GM23338 (cell line): Measurements from ENCODE around the gene UNC13A. TPM values are rescaled to one million over a fixed set of nuclear protein-coding genes. Genes with fewer than 3 reads are reported as not detected.
"Not testable (repeated sequence)": the region's sequence is repeated elsewhere in the genome, so short reads cannot be mapped to it uniquely, and the experiment has no call there.

Experiments used
- ATAC-seq: fragments of 200-7000 bp; cut with Tn5 transposase; 3 replicates; pipeline ENCODE4 v1.9.1; 2020
- DNase-seq: peaks from one replicate; pipeline ENCODE4 v3.0.0-alpha.2; 2015; ENCODE audit warnings: low spot score
- H2AFZ ChIP-seq: fragments of 200-600 bp; sonication (generic); 2 replicates; pipeline ENCODE4 v1.8.0; 2016; ENCODE audit warnings: antibody characterized with exemption, mild to moderate bottlenecking, moderate library complexity
- H3F3A ChIP-seq: fragments of 200-600 bp; sonication (generic); replicated peaks from 2 replicates; pipeline ENCODE4 v1.8.0; 2017; ENCODE audit warnings: antibody characterized with exemption, mixed run types, low read depth
- H3K27ac ChIP-seq: fragments of 200-600 bp; sonication (generic); 2 replicates; pipeline ENCODE4 v1.6.1; 2016; ENCODE audit warnings: low read depth
- H3K27me3 ChIP-seq: fragments of 200-600 bp; sonication (generic); 2 replicates; pipeline ENCODE4 v1.8.0; 2016; ENCODE audit warnings: mild to moderate bottlenecking, mixed run types, moderate library complexity; ENCODE audit not compliant: insufficient read depth
- H3K36me3 ChIP-seq: fragments of 200-600 bp; sonication (generic); 2 replicates; pipeline ENCODE4 v1.8.0; 2016; ENCODE audit warnings: mild to moderate bottlenecking; ENCODE audit not compliant: insufficient read depth
- H3K4me1 ChIP-seq: fragments of 200-600 bp; sonication (generic); 2 replicates; pipeline ENCODE4 v1.8.0; 2016; ENCODE audit warnings: mild to moderate bottlenecking, moderate library complexity; ENCODE audit not compliant: insufficient read depth
- H3K4me2 ChIP-seq: fragments of 200-600 bp; sonication (generic); 2 replicates; pipeline ENCODE4 v1.7.1; 2017; ENCODE audit warnings: mixed run types
- H3K4me3 ChIP-seq: fragments of 200-600 bp; sonication (generic); 2 replicates; pipeline ENCODE4 v1.6.1; 2016; ENCODE audit warnings: mixed run types
- H3K79me2 ChIP-seq: fragments of 200-600 bp; sonication (generic); replicated peaks from 2 replicates; pipeline ENCODE4 v1.8.0; 2017; ENCODE audit warnings: mild to moderate bottlenecking; ENCODE audit not compliant: insufficient read depth
- H3K9me2 ChIP-seq: fragments of 200-600 bp; sonication (generic); 2 replicates; pipeline ENCODE4 v1.8.0; 2017; ENCODE audit not compliant: insufficient read depth
- H4K20me1 ChIP-seq: fragments of 200-600 bp; sonication (generic); replicated peaks from 2 replicates; pipeline ENCODE4 v1.8.0; 2017; ENCODE audit warnings: mild to moderate bottlenecking; ENCODE audit not compliant: insufficient read depth
- H3K27ac Mint-ChIP-seq: 2 replicates; pipeline ENCODE4 v1.8.0; 2020; ENCODE audit warnings: inconsistent platforms, mild to moderate bottlenecking, moderate library complexity, mixed read lengths
- H3K27me3 Mint-ChIP-seq: 3 replicates; pipeline ENCODE4 v1.8.0; 2022; ENCODE audit warnings: low read depth, mild to moderate bottlenecking, moderate library complexity, mixed read lengths, inconsistent platforms; ENCODE audit not compliant: insufficient read depth, poor library complexity
- H3K36me3 Mint-ChIP-seq: 3 replicates; pipeline ENCODE4 v1.8.0; 2021; ENCODE audit warnings: low read depth, mild to moderate bottlenecking, inconsistent platforms, moderate library complexity, mixed read lengths
- H3K4me1 Mint-ChIP-seq: 3 replicates; pipeline ENCODE4 v1.8.0; 2020; ENCODE audit warnings: mild to moderate bottlenecking, inconsistent platforms, mixed read lengths
- H3K4me3 Mint-ChIP-seq: 3 replicates; pipeline ENCODE4 v1.8.0; 2021; ENCODE audit warnings: moderate library complexity, mild to moderate bottlenecking, inconsistent platforms, mixed read lengths
- H3K9me3 Mint-ChIP-seq: 3 replicates; pipeline ENCODE4 v1.8.0; 2020; ENCODE audit warnings: moderate library complexity, mild to moderate bottlenecking, inconsistent platforms, mixed read lengths
- CREB1 ChIP-seq: fragments of 250-450 bp; sonication (Bioruptor Pico); IDR thresholded peaks from 2 replicates; pipeline ENCODE4 v1.5.0; 2020; ENCODE audit warnings: low read depth, mild to moderate bottlenecking, moderate library complexity
- EZH2phosphoT487 ChIP-seq: fragments of 200-600 bp; sonication (generic); IDR thresholded peaks from one replicate; pipeline ENCODE4 v1.8.1; 2018; ENCODE audit warnings: antibody characterized with exemption; ENCODE audit not compliant: unreplicated experiment
- JUNB ChIP-seq: IDR thresholded peaks from one replicate; pipeline ENCODE4 v1.6.1; 2016; ENCODE audit warnings: antibody characterized with exemption; ENCODE audit not compliant: unreplicated experiment
- POLR2AphosphoS5 ChIP-seq: IDR thresholded peaks from 2 replicates; pipeline ENCODE4 v1.6.1; 2016; ENCODE audit warnings: antibody characterized with exemption, low read depth
- STAT1 ChIP-seq: IDR thresholded peaks from one replicate; pipeline ENCODE4 v1.6.1; 2016; ENCODE audit warnings: antibody characterized with exemption; ENCODE audit not compliant: unreplicated experiment
- ZNF114 ChIP-seq: fragments of 250-450 bp; sonication (Bioruptor Pico); IDR thresholded peaks from 2 replicates; pipeline ENCODE4 v1.5.0; 2020; ENCODE audit warnings: mild to moderate bottlenecking, moderate library complexity
- ZNF331 ChIP-seq: fragments of 250-450 bp; sonication (Bioruptor Pico); IDR thresholded peaks from 2 replicates; pipeline ENCODE4 v1.5.0; 2020; ENCODE audit warnings: low read depth, mild to moderate bottlenecking, moderate library complexity
- polyA plus RNA-seq: library from polyadenylated mRNA; unstranded; fragments of >200 nt; fragmentation: Nextera tagmentation; extraction: Ambion mirVana; gene quantifications from 2 replicates; pipeline ENCODE4 v1.2.1, GENCODE V29; 2016
- total RNA-seq: library from RNA; depleted of rRNA; stranded (reverse); fragments of >200 nt; shearing (Covaris generic); gene quantifications from 2 replicates; pipeline ENCODE4 v1.2.3, GENCODE V29; 2014

UNC13A gene
- total and polyA plus RNA-seq, 2 experiments from 2014 or later = 9.5 to 30.4 TPM

GRCh38 chr19:17599780-17600179 lies 88.4 kb downstream of the UNC13A start:
- TF ChIP-seq STAT1 = no peak
- no peak for TF ChIP-seq ZNF114
- no peak for ATAC-seq
- no peak overlapping the region for H3K27ac Mint-ChIP-seq

DNA sequence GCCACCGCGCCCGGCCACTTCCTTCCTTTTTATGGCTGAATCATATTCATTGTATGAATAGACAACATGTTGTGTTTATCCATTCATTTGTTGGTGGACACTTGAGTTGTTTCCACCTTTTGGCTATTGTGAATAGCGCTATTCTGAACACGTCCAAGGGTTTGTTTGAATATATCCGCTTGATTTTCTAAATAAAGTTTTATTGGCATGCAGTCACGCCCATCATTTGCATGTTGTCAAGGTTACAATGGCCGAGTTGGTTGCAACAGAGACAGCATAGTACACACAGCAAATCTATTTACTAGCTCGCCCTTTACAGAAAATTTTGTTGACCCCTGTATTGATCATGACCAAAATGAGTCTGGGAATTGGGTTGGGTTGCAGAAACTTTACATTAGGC lies 89.2 kb downstream of the UNC13A start:
- H3K36me3 Mint-ChIP-seq = peaks cover 4% of the 10 kb centered on the region; the same call in 1 of the 3 replicates
- no peak overlapping the region for H3K27ac ChIP-seq
- no peaks in the 10 kb centered on the region for H3K36me3 ChIP-seq

More at GRCh38 chr19:17599780-17600179, 88.4 kb downstream of the UNC13A start:
- H3K9me2 ChIP-seq = peaks cover 4% of the 10 kb centered on the region; the same call in 1 of the 2 replicates
- H3K4me3 Mint-ChIP-seq = no peak overlapping the region
- peaks cover 14% of the 10 kb centered on the region for H3K4me1 Mint-ChIP-seq
- H3K27ac ChIP-seq = no peak overlapping the region
- H3K4me2 ChIP-seq = no peak overlapping the region
- peaks cover 20% of the 10 kb centered on the region; the same call in 1 of the 2 replicates for H3K4me1 ChIP-seq
- peaks cover 5% of the 10 kb centered on the region; the same call in 1 of the 3 replicates for H3K36me3 Mint-ChIP-seq
- no peak overlapping the region for H2AFZ ChIP-seq
- no peaks in the 10 kb centered on the region for H3K79me2 ChIP-seq
- peaks cover 31% of the 10 kb centered on the region for H3K27me3 Mint-ChIP-seq
- H3K36me3 ChIP-seq = no peaks in the 10 kb centered on the region
- DNase-seq = no peak
- peaks cover 4% of the 10 kb centered on the region; the same call in 1 of the 3 replicates for H3K9me3 Mint-ChIP-seq
- peaks cover 13% of the 10 kb centered on the region; the same call in 1 of the 2 replicates for H3F3A ChIP-seq
- H3K27me3 ChIP-seq = peaks cover 6% of the 10 kb centered on the region; the same call in 1 of the 2 replicates
- no peaks in the 10 kb centered on the region for H4K20me1 ChIP-seq
- H3K4me3 ChIP-seq = no peak overlapping the region

DNA sequence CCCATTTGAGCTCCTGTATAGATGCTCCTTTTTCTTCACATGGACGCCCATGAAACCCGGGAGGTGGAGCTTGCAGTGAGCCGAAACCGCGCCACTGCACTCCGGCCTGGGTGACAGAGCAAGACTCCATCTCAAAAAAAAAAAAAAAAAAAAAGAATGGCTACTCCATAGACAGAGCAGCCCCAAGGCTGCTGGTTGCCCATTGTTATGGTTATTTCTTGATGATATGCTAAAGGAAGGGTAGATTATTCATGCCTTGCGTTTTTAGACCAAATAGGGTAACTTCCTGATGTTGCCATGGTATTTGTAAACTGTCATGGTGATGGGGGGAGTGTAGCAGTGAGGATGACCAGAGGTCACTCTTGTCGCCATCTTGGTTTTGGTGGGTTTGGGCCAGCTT lies 90.1 kb downstream of the UNC13A start:
- peak; percentile 72 for ATAC-seq

More for the DNA sequence above, 89.2 kb downstream of the UNC13A start:
- TF ChIP-seq JUNB (no peak), POLR2AphosphoS5 (no peak), EZH2phosphoT487 (no peak), STAT1 (no peak), ZNF331 (CRISPR knock-in tag) (no peak), CREB1 (CRISPR knock-in tag) (no peak)
- H3K4me3 Mint-ChIP-seq = no peak overlapping the region
- H3K27me3 Mint-ChIP-seq = peaks cover 24% of the 10 kb centered on the region
- Histone ChIP-seq H3K4me1 (peaks cover 20% of the 10 kb centered on the region; the same call in 1 of the 2 replicates), H3K79me2 (no peaks in the 10 kb centered on the region), H3K4me3 (no peak overlapping the region), H3K27me3 (peaks cover 6% of the 10 kb centered on the region; the same call in 1 of the 2 replicates), H2AFZ (no peak overlapping the region), H4K20me1 (no peaks in the 10 kb centered on the region), H3K9me2 (peaks cover 4% of the 10 kb centered on the region; the same call in 1 of the 2 replicates), H3F3A (peaks cover 8% of the 10 kb centered on the region; the same call in 1 of the 2 replicates), H3K4me2 (no peak overlapping the region)
- peaks cover 14% of the 10 kb centered on the region for H3K4me1 Mint-ChIP-seq
- ATAC-seq (no peak), DNase-seq (no peak)
- H3K9me3 Mint-ChIP-seq = peaks cover 4% of the 10 kb centered on the region; the same call in 1 of the 3 replicates
- no peak overlapping the region for H3K27ac Mint-ChIP-seq

GRCh38 chr19:17594296-17594695 lies 93.9 kb downstream of the UNC13A start:
- H3K27ac ChIP-seq, DNase-seq, H3K9me3 Mint-ChIP-seq, H3K4me3 ChIP-seq, H3K4me3 Mint-ChIP-seq, ATAC-seq, H3K4me1 Mint-ChIP-seq, H3K27me3 Mint-ChIP-seq, H4K20me1 ChIP-seq, H3F3A ChIP-seq, H3K4me2 ChIP-seq, H3K36me3 Mint-ChIP-seq, H3K79me2 ChIP-seq, H3K27ac Mint-ChIP-seq, H3K9me2 ChIP-seq, H3K27me3 ChIP-seq, H3K4me1 ChIP-seq, H3K36me3 ChIP-seq, H2AFZ ChIP-seq: not testable (repeated sequence)

More for the DNA sequence above, 90.1 kb downstream of the UNC13A start:
- not testable (repeated sequence) for H3K27me3 ChIP-seq, H3K79me2 ChIP-seq, H3K36me3 ChIP-seq, H3K27ac ChIP-seq, H3K36me3 Mint-ChIP-seq, H4K20me1 ChIP-seq, H3K4me2 ChIP-seq, H2AFZ ChIP-seq, H3K4me3 Mint-ChIP-seq, H3K9me3 Mint-ChIP-seq, H3K4me3 ChIP-seq, H3K9me2 ChIP-seq, H3F3A ChIP-seq
- peak overlapping the region; percentile 19; the same call in 1 of the 2 replicates for H3K27ac Mint-ChIP-seq
- H3K27me3 Mint-ChIP-seq = peaks cover 21% of the 10 kb centered on the region
- peaks cover 14% of the 10 kb centered on the region for H3K4me1 Mint-ChIP-seq
- peak; percentile 61 for DNase-seq
- peaks cover 20% of the 10 kb centered on the region; the same call in 1 of the 2 replicates for H3K4me1 ChIP-seq
